Osteoblast (primary cell): ENCODE measurements around the gene DESI1. TPM values are rescaled to one million over a fixed set of nuclear protein-coding genes. Genes with fewer than 3 reads are reported as not detected.
"Not testable (repeated sequence)": the region's sequence is repeated elsewhere in the genome, so short reads cannot be mapped to it uniquely, and the experiment has no call there.

Experiments used
- DNase-seq: peaks from one replicate; pipeline ENCODE4 v3.0.0; 2011; ENCODE audit warnings: low spot score, mixed read lengths; ENCODE audit not compliant: insufficient read length; ENCODE audit errors: missing footprints
- H2AFZ ChIP-seq: 2 replicates; pipeline ENCODE4 v1.6.0; 2011; ENCODE audit warnings: mild to moderate bottlenecking, low read length
- H3K27ac ChIP-seq: 2 replicates; pipeline ENCODE4 v1.5.1; 2011; ENCODE audit warnings: mild to moderate bottlenecking, low read depth, low read length, moderate library complexity
- H3K27me3 ChIP-seq: 2 replicates; pipeline ENCODE4 v1.6.0; 2012; ENCODE audit warnings: mild to moderate bottlenecking, control low read depth, inconsistent platforms, low read length, moderate library complexity; ENCODE audit not compliant: insufficient read depth
- H3K36me3 ChIP-seq: 2 replicates; pipeline ENCODE4 v1.5.1; 2011; ENCODE audit warnings: mild to moderate bottlenecking, low read length, control low read depth, moderate library complexity; ENCODE audit not compliant: insufficient read depth
- H3K4me1 ChIP-seq: 2 replicates; pipeline ENCODE4 v1.5.1; 2011; ENCODE audit warnings: mild to moderate bottlenecking, low read length, control low read depth, moderate library complexity; ENCODE audit not compliant: insufficient read depth
- H3K4me2 ChIP-seq: 2 replicates; pipeline ENCODE4 v1.6.0; 2011; ENCODE audit warnings: mild to moderate bottlenecking, low read length; ENCODE audit not compliant: insufficient read depth
- H3K4me3 ChIP-seq: fragments of 200-600 bp; sonication (generic); 3 replicates; pipeline ENCODE4 v1.5.1; 2012; ENCODE audit warnings: mild to moderate bottlenecking, low read length, inconsistent platforms; ENCODE audit not compliant: insufficient read depth
- H3K79me2 ChIP-seq: 2 replicates; pipeline ENCODE4 v1.6.0; 2012; ENCODE audit warnings: mild to moderate bottlenecking, low read length, control low read depth, inconsistent platforms; ENCODE audit not compliant: insufficient read depth
- H3K9me3 ChIP-seq: 2 replicates; pipeline ENCODE4 v1.5.1; 2011; ENCODE audit warnings: low read depth, low read length, control low read depth
- H4K20me1 ChIP-seq: 2 replicates; pipeline ENCODE4 v1.6.0; 2012; ENCODE audit warnings: mild to moderate bottlenecking, low read length, control low read depth; ENCODE audit not compliant: insufficient read depth
- CTCF ChIP-seq: IDR thresholded peaks from 2 replicates; pipeline ENCODE4 v1.5.1; 2011; ENCODE audit warnings: mild to moderate bottlenecking, low read depth, low read length, moderate library complexity; ENCODE audit errors: extremely low read depth
- total RNA-seq: library from RNA; depleted of rRNA; stranded (reverse); fragments of >200 nt; gene quantifications from 2 replicates; pipeline ENCODE4 v1.2.3, GENCODE V29; 2012

Gene DESI1
- total RNA-seq, 1 donor, result 16.3 TPM

GRCh38 chr22:41576877-41577276, 44.0 kb downstream of the DESI1 start:
- peak; percentile 93 for DNase-seq
- H4K20me1 ChIP-seq, result no peaks in the 10 kb centered on the region
- no peaks in the 10 kb centered on the region for H3K27me3 ChIP-seq
- TF ChIP-seq CTCF, result peak; percentile 60
- no peak overlapping the region for H3K27ac ChIP-seq
- no peaks in the 10 kb centered on the region for H3K4me1 ChIP-seq
- no peak overlapping the region for H2AFZ ChIP-seq
- no peaks in the 10 kb centered on the region for H3K9me3 ChIP-seq
- H3K36me3 ChIP-seq, result peaks cover 36% of the 10 kb centered on the region
- no peaks in the 10 kb centered on the region for H3K79me2 ChIP-seq
- H3K4me3 ChIP-seq, result no peak overlapping the region
- no peak overlapping the region for H3K4me2 ChIP-seq

- no peak overlapping the region for H3K27ac ChIP-seq
Measured at GRCh38 chr22:41575533-41575932, 45.3 kb downstream of the DESI1 start.

GRCh38 chr22:41574847-41575381, 45.9 kb downstream of the DESI1 start:
- no peaks in the 10 kb centered on the region for H3K4me1 ChIP-seq
- H3K27me3 ChIP-seq, result no peaks in the 10 kb centered on the region
- H3K9me3 ChIP-seq, result no peaks in the 10 kb centered on the region
- H3K36me3 ChIP-seq, result peaks cover 31% of the 10 kb centered on the region
- peak; percentile 62 for DNase-seq
- no peaks in the 10 kb centered on the region for H3K79me2 ChIP-seq
- no peak overlapping the region for H2AFZ ChIP-seq
- no peak for TF ChIP-seq CTCF
- no peak overlapping the region for H3K4me2 ChIP-seq
- no peaks in the 10 kb centered on the region for H4K20me1 ChIP-seq
- H3K4me3 ChIP-seq, result no peak overlapping the region
- H3K27ac ChIP-seq, result no peak overlapping the region

More at GRCh38 chr22:41575533-41575932, 45.3 kb downstream of the DESI1 start:
- Histone ChIP-seq H3K9me3 (no peaks in the 10 kb centered on the region), H3K27me3 (no peaks in the 10 kb centered on the region), H3K79me2 (no peaks in the 10 kb centered on the region), H3K4me3 (no peak overlapping the region), H3K4me1 (no peaks in the 10 kb centered on the region), H3K36me3 (peaks cover 36% of the 10 kb centered on the region), H2AFZ (no peak overlapping the region), H4K20me1 (no peaks in the 10 kb centered on the region), H3K4me2 (no peak overlapping the region)
- no peak for TF ChIP-seq CTCF
- DNase-seq, result peak; percentile 63

GRCh38 chr22:41573677-41574076, 47.2 kb downstream of the DESI1 start:
- Histone ChIP-seq H3K4me2 (no peak overlapping the region), H3K27ac (no peak overlapping the region), H3K36me3 (peaks cover 18% of the 10 kb centered on the region), H3K4me3 (no peak overlapping the region), H4K20me1 (no peaks in the 10 kb centered on the region), H3K79me2 (no peaks in the 10 kb centered on the region), H3K9me3 (no peaks in the 10 kb centered on the region), H3K4me1 (no peaks in the 10 kb centered on the region), H2AFZ (no peak overlapping the region), H3K27me3 (no peaks in the 10 kb centered on the region)
- DNase-seq, result peak; percentile 59
- no peak for TF ChIP-seq CTCF

DNA sequence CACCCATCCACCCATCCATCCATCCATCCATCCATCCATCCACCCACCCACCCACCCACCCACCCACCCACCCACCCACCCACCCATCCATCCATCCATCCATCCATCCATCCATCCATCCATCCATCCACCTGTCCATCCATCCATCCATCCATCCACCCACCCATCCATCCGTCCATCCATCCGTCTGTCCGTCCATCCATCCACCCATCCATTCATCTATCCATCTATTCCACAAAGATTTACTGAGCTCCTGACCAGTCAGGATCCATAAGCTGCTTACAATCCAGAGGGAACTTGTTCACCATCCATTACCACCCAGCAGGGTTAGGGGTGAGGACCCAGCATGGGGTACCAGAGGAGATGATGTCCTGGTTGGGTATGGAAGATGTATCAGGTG, 48.5 kb downstream of the DESI1 start:
- not testable (repeated sequence) for H3K79me2 ChIP-seq, H3K4me3 ChIP-seq, H3K9me3 ChIP-seq, DNase-seq, H2AFZ ChIP-seq, H3K4me2 ChIP-seq, H3K36me3 ChIP-seq, H3K27me3 ChIP-seq, H3K4me1 ChIP-seq, H3K27ac ChIP-seq, H4K20me1 ChIP-seq
